GM21367 (cell line): ENCODE results near the gene NPB.

ENCODE experiments used
- ATAC-seq: cut with Tn5 transposase; IDR thresholded peaks from one replicate; pipeline ENCODE4 v1.9.1; 2021; ENCODE audit not compliant: unreplicated experiment

The NPB gene

DNA sequence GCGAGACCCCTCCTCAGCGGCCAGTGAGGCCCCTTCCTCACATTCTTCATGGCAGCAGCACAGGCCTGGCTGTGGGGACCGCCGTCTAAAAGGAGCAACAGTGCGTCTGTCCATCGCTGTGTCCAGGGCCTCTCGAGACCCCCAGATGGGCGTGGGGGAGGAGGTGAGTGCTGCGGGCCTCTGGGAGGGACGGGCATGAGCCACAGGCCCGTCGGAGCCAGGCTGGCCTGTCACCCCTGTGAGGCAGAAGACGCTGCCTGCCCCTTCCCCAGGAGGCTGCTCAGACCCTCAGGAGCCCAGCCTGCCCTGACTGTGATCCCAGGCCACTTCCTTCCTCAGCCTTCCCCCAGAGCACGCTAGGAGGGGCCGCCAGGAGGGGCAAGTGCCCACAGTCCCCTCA lies 37.2 kb downstream of the NPB start:
- ATAC-seq: no peak

DNA sequence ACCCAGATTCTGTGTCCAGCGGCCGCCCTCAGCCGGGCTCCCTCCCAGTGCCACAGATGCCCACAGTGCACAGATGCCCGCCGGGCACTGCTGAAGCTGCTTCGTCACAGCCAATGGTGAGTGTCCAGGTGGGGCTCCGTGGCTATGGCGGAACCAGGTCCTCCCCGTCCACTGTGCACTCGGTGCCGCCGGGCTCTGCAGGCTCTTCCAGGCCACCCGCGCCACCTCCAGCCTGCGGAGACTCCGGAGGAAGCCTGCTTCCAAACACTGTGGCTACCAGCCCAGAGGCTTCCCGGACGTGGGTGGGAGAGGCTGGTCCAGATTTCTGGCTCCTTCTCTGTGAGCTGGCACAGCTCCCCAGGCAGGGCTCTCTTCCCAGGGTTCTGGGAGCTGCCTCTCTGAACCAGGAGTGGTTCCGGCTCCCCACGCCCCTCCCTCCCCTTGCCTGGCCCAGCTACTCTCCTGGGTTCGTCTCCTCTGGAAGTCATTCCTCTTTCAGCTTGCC lies 37.9 kb downstream of the NPB start:
- ATAC-seq: no peak

DNA sequence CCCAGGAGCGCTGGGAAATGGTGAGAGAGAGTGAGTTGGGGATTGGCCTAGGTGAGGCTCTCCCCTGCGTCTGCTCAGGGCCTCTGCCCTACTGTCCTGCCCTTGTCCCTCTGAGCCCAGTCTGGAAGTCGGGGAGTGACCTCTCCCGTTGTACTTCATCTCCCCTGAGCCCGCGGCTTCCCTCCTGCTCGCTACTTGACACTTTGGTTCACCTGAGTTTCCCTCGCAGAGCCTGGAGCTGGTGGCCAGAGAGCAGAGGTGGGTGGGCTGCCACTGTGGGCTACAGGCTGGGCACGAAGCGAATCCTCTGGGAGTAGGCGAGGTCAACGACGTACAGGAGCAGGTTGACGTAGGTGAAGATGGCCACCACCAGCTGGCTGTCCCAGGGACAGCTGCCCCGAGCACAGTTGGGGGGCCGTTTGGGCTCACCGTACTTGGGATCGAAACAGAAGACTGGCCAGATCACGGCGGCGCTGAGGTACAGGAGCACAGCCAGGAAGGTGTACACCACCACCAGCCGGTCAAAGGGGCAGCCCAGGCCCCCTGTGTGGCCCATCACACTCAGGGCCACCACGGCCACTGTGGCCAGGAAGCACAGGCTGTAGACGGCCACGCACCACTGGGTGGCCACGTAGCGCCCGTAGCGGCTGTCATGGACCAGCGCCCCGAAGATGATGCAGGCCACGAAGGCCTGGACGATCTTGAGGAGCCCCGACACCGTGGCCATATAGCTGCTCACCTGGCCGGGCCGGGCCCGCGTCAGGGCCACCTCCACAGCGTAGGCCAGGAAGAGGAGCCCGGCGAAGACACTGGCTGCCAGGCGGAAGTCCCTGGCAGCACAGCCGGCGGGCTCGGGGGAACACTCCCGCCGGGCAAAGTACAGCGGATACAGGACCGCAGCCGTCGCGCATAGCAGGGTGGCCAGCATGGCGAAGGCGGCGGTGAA lies 38.8 kb downstream of the NPB start:
- no peak for ATAC-seq

DNA sequence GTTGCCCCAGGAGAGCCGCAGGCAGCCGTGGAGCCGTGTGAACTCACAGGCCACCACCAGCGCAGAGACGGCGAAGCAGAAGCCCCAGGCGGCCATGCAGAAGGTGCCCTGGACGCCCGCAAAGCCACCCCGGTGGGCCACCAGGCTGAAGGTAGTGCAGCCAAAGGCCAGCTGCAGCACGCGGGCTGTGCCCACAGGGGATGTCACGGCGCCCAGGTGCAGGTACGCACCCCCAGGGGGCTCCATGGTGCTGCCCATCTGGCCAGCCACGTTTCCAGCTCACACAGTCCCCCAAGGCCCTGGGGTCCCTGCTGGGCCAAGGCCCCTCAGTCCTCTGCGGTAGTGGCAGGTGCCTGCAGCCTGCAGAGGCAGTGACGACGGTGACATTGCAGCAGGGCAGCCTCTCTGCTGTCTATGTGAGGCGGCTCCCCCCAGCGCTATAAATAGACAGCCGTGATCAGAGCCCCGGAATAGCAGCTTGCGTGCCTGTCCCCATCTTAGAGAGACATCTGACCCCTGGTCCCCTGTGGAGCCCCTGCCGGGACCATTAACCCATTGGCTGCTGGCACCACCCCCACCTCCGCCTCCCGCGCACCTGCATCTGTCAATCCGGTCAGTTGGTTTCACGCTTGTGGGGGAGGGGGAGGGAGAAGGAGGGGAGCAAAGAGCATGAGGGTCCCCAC lies 39.6 kb downstream of the NPB start:
- no peak for ATAC-seq

DNA sequence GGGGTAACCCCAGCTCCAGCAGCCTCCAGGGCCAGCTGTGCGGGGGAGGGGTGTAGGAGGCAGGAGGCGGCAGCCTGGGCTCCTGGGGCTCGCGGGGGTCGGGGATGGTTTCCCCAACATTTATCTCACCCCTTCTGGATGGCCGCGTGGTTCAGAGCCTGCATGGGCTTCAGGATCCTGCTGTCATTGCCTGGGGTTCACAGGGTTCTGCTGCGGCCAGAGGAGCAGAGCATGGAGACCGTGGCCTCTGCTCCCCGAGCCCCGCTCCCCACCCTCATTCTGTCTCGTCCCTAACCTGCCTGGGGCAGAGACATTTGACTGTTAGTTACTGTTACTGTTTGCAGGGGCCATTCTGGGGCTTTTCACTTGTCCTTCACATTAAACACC lies 40.1 kb downstream of the NPB start:
- ATAC-seq: no peak

DNA sequence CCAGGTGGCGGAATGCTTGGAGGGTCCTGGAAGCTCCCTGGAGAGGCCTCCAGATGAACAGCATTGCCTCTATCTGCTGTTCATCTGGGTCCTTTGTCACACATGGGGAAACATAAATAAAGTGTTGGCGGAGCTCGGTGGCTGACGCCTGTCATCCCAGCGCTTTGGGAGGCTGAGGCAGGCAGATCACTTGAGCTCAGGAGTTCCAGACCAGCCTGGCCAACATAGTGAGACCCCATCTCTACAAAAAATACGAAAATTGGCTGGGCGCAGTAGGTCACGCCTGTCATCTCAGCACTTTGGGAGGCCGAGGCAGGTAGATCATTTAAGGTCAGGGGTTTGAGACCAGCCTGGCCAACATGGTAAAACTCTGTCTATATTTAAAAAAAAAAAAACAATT lies 42.8 kb downstream of the NPB start:
- no peak for ATAC-seq

DNA sequence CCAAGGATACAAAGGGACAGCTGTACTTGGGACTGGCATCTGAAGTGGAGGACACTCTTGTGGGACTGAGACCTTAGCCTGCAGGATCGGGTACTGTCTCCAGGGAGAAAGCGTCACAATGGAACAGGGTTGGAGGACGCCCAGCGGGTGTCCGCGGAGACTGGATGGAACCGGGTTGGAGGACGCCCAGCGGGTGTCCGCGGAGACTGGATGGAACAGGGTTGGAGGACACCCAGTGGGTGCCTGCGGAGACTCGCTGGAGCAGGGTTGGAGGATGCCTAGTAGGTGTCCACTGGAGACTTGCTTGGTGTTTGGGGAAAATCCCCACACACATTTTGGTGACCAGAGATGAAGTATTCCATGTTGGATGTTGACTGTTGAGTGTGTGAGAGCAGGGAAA lies 45.2 kb downstream of the NPB start, which contains the start of gene MYADML2:
Gene MYADML2 (minus strand): TSS at position 45 of the 400 bp plus-strand sequence. CDS start 5,492 bp downstream, outside the sequence.
- ATAC-seq: no peak

DNA sequence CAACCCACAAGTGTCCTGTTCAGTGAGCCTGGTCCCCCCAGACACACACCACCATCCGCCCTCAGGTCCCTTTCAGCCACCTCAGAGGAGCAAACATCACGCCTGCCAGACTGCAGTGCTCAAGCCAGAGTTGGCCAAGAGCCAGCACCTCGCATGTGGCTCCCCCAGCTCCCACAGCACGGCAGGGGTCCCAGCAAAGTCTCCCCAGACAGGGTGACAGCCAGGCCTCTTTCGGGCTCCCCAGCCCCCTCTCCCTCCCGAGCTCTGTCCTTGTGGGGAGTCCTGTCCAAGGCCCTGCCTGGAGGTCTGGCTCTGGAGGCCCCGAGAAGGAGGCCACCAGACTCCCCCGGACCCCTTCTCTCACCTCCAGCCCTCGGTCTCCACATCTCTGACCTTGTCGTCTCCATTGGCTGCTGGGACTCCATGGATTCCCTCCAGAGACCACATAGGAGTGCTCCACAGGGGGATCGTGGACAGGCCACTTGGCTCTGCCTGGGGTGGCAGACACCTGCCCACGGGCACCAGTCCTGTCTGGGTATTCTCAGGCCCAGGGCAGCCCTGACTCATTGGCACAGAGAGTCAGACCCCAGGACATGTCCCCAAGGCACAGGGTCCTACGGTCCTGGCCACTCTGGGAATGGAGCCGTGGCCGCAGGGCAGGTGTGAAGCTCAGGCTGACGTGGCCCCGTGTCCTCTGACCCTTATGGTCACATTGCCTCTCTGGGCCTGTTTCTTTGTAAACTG lies 46.8 kb downstream of the NPB start:
- ATAC-seq: no peak

DNA sequence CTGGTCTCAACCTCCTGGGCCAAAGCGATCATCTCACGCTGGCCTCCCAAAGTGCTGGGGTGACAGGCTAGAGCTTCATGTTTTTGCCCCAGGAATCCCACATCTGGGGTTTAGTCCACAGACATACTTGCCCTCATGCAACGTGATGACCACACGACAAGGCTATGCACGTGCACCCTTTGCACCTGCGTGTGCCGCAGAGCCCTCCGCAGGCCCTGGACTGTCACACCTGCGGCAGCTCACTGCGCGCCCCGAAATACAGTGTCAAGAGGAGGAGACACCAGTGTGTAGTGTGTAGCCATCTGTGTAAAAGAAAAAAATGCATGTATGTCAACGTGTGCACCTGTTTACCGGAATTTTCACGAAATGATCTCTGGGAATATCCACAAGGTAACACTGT lies 48.5 kb downstream of the NPB start:
- ATAC-seq: no peak

DNA sequence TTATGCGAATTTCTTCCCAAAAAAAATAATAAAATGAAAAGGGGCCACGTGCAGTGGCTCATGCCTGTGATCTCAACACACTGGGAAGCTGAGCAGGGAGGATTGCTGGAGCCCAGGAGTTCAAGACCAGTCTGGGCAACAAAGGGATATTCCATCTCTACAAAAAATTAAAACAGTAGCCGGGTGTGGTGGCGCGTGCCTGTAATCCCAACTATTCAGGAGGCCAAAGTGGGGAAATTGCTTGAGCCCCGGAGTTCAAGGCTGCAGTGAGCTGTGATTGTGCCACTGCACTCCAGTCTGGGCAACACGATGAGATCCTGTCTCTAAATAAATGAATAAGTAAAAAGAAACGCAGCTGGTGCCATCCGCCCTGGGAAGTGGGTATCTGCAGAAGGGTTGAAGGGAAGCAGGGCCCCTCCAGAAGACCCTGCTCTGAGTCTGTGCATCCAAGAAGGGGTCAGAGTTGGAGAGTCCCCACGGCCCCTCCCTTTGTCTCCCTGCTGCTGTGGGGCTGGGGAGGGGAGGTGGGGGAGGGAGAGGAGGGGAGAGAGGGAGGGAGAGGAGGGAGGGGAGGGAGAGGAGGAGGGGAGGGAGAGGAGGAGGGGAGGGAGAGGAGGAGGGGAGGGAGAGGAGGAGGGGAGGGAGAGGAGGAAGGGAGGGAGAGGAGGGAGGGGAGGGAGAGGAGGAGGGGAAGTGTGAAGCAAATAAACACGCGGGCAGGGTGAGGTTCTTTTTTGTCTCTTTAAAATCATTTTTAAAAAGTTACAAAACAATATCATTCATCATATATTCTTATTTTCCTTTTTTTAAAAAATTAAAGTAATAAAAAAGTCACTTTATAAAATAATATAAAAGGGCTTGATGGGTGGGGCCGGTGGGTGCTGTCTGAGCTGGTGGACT lies 50.0 kb downstream of the NPB start:
- no peak for ATAC-seq
